Activated CD4-positive, CD25-positive, alpha-beta regulatory T cell treated with anti-CD3 and anti-CD28 coated beads, Interleukin-2, amount 50 U/mL, for 16 hours (primary cell): ENCODE data around the gene SNX7.

Experiments used
- DNase-seq: peaks from one replicate; pipeline ENCODE4 v3.0.0-alpha.2; 2020; ENCODE audit warnings: low read depth, low spot score

The SNX7 gene

GRCh38 chr1:98696077-98696476 lies 34.6 kb downstream of the SNX7 start:
- no peak for DNase-seq

- no peak for DNase-seq
These were observed 36.3 kb downstream of the SNX7 start for GRCh38 chr1:98697781-98698180.

GRCh38 chr1:98698625-98699024 lies 37.1 kb downstream of the SNX7 start:
- no peak for DNase-seq

GRCh38 chr1:98700228-98700627 lies 38.7 kb downstream of the SNX7 start:
- DNase-seq: no peak

- DNase-seq: no peak
These were observed 41.5 kb downstream of the SNX7 start for GRCh38 chr1:98702976-98703375.

- DNase-seq: no peak
These were observed 43.0 kb downstream of the SNX7 start for GRCh38 chr1:98704474-98704873.

GRCh38 chr1:98704971-98705370 lies 43.5 kb downstream of the SNX7 start:
- DNase-seq: no peak

- no peak for DNase-seq
These were observed 44.1 kb downstream of the SNX7 start for GRCh38 chr1:98705591-98705990.

GRCh38 chr1:98706173-98706843 lies 44.8 kb downstream of the SNX7 start:
- no peak for DNase-seq

- DNase-seq: no peak
These were observed 46.0 kb downstream of the SNX7 start for GRCh38 chr1:98707556-98707955.

GRCh38 chr1:98709906-98710305 lies 48.4 kb downstream of the SNX7 start:
- DNase-seq: no peak

- no peak for DNase-seq
These were observed 62.1 kb downstream of the SNX7 start for GRCh38 chr1:98723574-98723973.

- no peak for DNase-seq
These were observed 71.7 kb downstream of the SNX7 start for GRCh38 chr1:98732985-98733781.

GRCh38 chr1:98733782-98734112 lies 72.2 kb downstream of the SNX7 start:
- DNase-seq: no peak

GRCh38 chr1:98735756-98736155 lies 74.2 kb downstream of the SNX7 start:
- no peak for DNase-seq

GRCh38 chr1:98737835-98738234 lies 76.3 kb downstream of the SNX7 start:
- no peak for DNase-seq

- no peak for DNase-seq
These were observed 78.2 kb downstream of the SNX7 start for GRCh38 chr1:98739762-98740161.

GRCh38 chr1:98741164-98741563 lies 79.6 kb downstream of the SNX7 start:
- no peak for DNase-seq

- DNase-seq: no peak
These were observed 87.7 kb downstream of the SNX7 start for GRCh38 chr1:98749152-98749756.

- no peak for DNase-seq
These were observed 92.7 kb downstream of the SNX7 start for GRCh38 chr1:98754176-98754575.

- DNase-seq: no peak
These were observed 99.8 kb downstream of the SNX7 start for GRCh38 chr1:98761219-98761865.

GRCh38 chr1:98763488-98764150 lies 102.1 kb downstream of the SNX7 start:
- no peak for DNase-seq
